ENCODE results near the gene CTU2.

- TF ChIP-seq CTCF (IDR thresholded peaks at IDR 0.05; ENCODE audit: insufficient read depth, low read depth, low read length): no peak
- TF ChIP-seq EZH2 (IDR thresholded peaks at IDR 0.05; ENCODE audit: insufficient read depth, low read length): no peak
These were observed 46.9 kb downstream of the CTU2 start for GRCh38 chr16:88753191-88753590.

Data from astrocyte (in vitro differentiated cells and primary cell).